OCI-LY7 (cell line): ENCODE results near the gene CORO7.

Experiments used
- EZH2phosphoT487 ChIP-seq: fragments of 200-600 bp; sonication (generic); IDR thresholded peaks from 2 replicates; pipeline ENCODE4 v1.6.1; 2018; ENCODE audit warnings: low read depth, borderline replicate concordance, mild to moderate bottlenecking, mixed run types, antibody characterized with exemption, low read length, moderate library complexity, mixed read lengths
- TF ChIP-seq, protein P1 (sequence below): fragments of 200-600 bp; sonication (generic); conservative IDR thresholded peaks from 2 replicates; pipeline ENCODE4 v1.5.1; 2014; ENCODE audit warnings: mild to moderate bottlenecking, antibody characterized with exemption, low read length, moderate library complexity, mixed read lengths

DNA sequence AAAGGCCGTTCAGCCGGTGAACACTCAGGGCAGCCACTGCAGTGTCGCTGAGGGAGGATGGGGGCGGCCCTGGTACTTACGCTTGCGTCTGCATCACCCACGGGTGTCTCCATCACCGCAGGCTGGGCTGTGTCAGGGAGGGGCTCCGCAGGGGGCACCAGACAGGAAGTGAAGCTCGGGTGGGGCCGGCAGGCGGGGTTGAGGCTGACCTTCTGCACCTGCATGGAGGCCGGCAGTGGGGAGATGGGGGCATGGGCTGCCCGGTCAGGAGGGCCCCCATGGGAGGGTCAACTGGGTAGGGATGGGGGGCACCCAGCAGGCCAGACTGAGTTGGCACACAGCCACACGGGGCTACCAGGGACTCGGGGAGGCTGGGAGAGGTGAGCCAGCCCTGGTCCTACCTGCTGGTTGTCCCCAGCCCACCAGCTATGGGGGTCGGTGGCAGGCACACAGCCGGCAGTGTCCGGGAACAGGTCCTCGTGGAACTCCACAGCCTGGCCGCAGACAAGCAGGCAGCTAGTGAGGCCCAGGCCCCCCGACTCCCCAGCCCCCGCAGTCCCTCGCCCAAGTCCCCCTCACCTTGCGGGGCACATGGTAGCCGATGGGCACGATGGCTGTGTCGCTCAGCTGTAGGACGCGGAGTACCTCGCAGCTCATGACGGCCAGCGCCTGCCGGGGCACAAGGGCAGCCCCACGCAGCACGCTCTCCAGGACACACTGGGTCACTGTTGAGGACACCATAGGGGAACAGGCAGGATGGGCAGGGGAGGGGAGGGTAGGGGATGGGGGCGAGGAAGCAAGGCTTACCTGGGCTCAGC, 52.0 kb downstream of the CORO7 start:
- TF ChIP-seq, protein P1, sequence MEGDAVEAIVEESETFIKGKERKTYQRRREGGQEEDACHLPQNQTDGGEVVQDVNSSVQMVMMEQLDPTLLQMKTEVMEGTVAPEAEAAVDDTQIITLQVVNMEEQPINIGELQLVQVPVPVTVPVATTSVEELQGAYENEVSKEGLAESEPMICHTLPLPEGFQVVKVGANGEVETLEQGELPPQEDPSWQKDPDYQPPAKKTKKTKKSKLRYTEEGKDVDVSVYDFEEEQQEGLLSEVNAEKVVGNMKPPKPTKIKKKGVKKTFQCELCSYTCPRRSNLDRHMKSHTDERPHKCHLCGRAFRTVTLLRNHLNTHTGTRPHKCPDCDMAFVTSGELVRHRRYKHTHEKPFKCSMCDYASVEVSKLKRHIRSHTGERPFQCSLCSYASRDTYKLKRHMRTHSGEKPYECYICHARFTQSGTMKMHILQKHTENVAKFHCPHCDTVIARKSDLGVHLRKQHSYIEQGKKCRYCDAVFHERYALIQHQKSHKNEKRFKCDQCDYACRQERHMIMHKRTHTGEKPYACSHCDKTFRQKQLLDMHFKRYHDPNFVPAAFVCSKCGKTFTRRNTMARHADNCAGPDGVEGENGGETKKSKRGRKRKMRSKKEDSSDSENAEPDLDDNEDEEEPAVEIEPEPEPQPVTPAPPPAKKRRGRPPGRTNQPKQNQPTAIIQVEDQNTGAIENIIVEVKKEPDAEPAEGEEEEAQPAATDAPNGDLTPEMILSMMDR, result no peak
- no peak for TF ChIP-seq EZH2phosphoT487
